GM12873 (cell line): Measurements from ENCODE around the gene CEMIP2.

Experiments
- TF ChIP-seq, protein P1 (sequence below): IDR thresholded peaks from 2 replicates; pipeline ENCODE4 v1.5.1; 2012; ENCODE audit warnings: low read depth, mild to moderate bottlenecking, moderate library complexity, low read length, control low read depth; ENCODE audit not compliant: insufficient read depth; ENCODE audit errors: missing control alignments

The CEMIP2 gene

DNA sequence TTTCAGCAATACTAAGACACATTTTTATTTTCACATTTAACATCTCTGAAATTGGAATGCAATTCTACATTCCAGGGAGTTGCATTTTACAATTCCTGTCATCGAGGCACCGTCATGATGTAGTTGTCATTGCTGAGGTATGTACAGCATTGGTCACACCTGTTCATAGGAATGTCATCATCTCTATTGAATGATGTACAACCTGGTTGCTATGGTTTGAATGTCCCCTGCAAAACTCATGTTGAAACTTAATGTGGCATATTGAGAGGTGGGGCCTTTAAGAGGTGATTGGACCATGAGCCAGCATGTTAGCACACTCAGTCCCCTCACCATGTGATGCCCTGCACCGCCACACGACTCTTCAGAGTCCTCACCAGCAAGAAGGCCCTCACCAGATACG lies 103.1 kb downstream of the CEMIP2 start:
- TF ChIP-seq, protein P1, sequence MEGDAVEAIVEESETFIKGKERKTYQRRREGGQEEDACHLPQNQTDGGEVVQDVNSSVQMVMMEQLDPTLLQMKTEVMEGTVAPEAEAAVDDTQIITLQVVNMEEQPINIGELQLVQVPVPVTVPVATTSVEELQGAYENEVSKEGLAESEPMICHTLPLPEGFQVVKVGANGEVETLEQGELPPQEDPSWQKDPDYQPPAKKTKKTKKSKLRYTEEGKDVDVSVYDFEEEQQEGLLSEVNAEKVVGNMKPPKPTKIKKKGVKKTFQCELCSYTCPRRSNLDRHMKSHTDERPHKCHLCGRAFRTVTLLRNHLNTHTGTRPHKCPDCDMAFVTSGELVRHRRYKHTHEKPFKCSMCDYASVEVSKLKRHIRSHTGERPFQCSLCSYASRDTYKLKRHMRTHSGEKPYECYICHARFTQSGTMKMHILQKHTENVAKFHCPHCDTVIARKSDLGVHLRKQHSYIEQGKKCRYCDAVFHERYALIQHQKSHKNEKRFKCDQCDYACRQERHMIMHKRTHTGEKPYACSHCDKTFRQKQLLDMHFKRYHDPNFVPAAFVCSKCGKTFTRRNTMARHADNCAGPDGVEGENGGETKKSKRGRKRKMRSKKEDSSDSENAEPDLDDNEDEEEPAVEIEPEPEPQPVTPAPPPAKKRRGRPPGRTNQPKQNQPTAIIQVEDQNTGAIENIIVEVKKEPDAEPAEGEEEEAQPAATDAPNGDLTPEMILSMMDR = no peak

DNA sequence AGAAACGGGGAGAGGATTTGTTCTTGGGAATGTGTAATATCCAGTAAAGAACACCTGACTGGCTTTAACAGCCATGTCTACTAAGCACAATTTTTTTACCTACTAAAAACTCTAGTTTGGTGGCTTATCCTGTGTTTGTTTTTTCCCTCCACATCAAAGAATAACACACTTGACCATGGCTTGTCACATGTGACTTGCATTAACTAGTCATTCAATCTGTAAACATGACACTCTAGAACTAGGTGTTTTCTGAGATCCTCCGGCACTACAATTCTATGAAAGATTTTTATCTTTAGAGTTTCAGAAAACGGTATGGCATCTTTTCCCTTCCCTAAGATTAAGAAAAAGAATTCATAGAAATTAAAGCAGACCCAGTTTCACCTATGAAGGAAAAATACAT lies 103.7 kb downstream of the CEMIP2 start:
- TF ChIP-seq, protein P1 = no peak

DNA sequence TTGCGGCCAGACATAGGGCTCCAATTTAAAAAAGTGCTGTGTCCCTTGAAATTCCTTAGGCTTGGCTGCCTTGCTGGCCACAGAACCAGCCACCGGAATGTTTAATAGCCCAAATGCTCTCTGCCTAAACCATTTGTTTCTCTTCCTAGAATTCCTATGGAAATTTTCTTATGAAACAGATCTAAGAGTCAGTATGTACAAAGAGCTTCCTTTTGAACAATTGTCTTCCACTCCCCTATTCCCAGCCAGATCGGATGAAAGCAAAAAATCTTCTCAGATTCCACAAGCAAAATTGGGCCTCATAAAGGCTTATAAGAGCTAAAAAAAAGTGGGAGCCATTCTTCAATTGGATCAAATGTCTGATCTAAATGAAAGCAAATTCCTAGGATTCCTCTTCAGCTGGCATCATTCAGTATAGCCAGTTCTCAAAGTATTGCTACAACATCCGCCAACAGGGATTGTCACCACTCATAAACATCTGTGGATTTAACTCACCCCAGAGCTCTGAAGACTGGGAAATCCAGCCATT lies 104.3 kb downstream of the CEMIP2 start:
- TF ChIP-seq, protein P1 = no peak

DNA sequence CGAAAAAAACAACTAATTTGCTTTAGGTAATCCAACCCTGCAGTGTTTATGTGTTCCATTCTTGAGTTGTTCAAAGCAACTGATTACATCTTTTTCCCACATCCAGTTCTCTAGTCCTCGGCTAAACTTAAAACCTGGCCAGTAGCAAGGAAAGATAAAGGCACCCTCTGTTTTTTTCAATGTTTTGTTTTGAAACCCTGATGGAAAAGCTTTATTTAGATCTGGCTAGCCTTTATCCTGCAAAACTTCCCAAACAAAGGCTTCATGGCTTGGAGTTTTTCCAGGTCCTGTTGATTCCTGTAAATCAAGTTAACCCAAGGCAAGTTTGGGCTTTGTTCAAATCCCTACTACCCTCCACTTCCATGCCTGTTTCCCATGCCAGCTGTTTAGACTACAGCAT lies 105.1 kb downstream of the CEMIP2 start:
- TF ChIP-seq, protein P1 = no peak

DNA sequence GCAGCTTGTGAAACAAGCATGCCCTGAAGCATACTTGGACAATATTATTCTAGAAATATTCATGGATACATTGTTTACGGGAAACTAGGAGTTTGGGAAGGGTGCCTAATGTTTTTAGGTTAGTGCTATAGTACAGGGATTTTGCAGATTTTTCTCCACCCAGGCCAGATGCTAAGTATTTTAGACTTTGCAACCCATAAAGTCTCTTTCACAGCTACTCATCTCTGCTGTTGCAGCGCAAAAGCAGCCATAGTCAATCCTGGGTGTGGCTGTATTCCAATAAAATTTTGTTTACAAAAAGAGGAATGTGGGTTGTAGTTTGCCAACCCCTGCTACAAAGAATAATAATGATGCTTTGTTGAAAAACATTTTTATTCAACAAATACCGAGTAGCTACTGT lies 106.2 kb downstream of the CEMIP2 start:
- TF ChIP-seq, protein P1 = no peak

DNA sequence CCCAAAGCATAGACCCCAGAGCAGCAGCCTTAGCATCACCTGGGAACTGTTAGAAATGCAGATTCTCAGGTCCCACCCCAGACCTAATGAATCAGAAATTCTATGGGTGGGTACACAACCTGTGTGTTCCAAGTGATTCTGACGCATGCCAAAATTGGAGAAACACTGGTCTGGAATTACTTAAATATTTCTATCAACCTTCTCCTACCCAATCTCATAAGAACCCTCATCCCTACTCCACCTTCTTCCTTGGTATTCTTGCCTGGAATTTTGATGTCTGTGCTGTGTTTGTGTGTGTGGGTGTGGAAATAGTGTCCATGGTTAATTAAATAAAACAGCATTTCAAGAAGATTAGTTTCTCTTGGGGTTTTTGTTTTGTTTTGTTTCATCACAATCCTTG lies 111.8 kb downstream of the CEMIP2 start:
- TF ChIP-seq, protein P1 = no peak

DNA sequence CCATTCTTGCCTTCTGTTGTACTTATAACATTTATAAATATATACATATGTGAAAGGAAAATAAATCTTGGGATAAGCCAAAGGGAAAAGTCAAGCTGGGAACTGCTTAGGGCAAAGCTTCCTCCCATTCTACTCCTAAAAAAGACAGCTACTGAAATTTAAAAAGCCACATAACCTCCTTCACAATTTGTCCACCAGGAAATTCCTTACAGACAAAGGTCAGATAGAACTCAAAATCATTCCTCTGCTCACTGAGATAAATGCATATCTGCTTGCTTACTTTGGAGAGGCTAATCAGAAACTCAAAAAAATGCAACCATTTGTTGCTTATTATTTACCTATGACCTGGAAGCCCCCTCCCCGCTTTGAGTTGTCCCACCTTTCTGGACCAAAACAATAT lies 112.5 kb downstream of the CEMIP2 start:
- TF ChIP-seq, protein P1 = no peak
